Spleen (tissue), 11 donors: ENCODE measurements around the gene FITM1. TPM values are rescaled to one million over a fixed set of nuclear protein-coding genes. Genes with fewer than 3 reads are reported as not detected.

ENCODE experiments used
- DNase-seq: peaks from one replicate; pipeline ENCODE4 v3.0.0-alpha.2; 2020
- H3K27ac ChIP-seq, 8 donors: fragments of 200-600 bp; sonication (generic) in 7 of 8; 1 replicate in 4 of 8; 2 replicates in 4 of 8; pipeline versions ENCODE4 v1.5.0 to v1.8.0; 2016 to 2021; ENCODE audit warnings: inconsistent platforms in 4 of 8, mild to moderate bottlenecking in 4 of 8, moderate library complexity in 1 of 8
- H3K27me3 ChIP-seq, 7 donors: fragments of 200-600 bp; sonication (generic) in 6 of 7; replicated peaks in 1 of 7; 1 replicate in 4 of 7; 2 replicates in 3 of 7; pipeline versions ENCODE4 v1.5.0 to v1.8.0; 2016 to 2021; ENCODE audit warnings: inconsistent platforms in 3 of 7, mild to moderate bottlenecking in 1 of 7
- H3K36me3 ChIP-seq, 6 donors: fragments of 200-600 bp; sonication (generic) in 5 of 6; 1 replicate in 4 of 6; 2 replicates in 2 of 6; pipeline versions ENCODE4 v1.5.0 to v1.8.0; 2016 to 2021; ENCODE audit warnings: inconsistent platforms in 2 of 6
- H3K4me1 ChIP-seq, 6 donors: fragments of 200-600 bp; sonication (generic) in 5 of 6; 1 replicate in 3 of 6; 2 replicates in 3 of 6; pipeline versions ENCODE4 v1.5.0 to v1.8.0; 2016 to 2021; ENCODE audit warnings: inconsistent platforms in 3 of 6
- H3K4me3 ChIP-seq, 8 donors: fragments of 200-600 bp; sonication (generic) in 7 of 8; 1 replicate in 4 of 8; 2 replicates in 4 of 8; pipeline versions ENCODE4 v1.5.0 to v1.8.0; 2016 to 2021; ENCODE audit warnings: inconsistent platforms in 4 of 8, mild to moderate bottlenecking in 4 of 8, moderate library complexity in 2 of 8
- H3K9me3 ChIP-seq, 8 donors: fragments of 200-600 bp; sonication (generic) in 7 of 8; 1 replicate in 4 of 8; 2 replicates in 4 of 8; pipeline versions ENCODE4 v1.5.0 to v1.8.0; 2016 to 2021; ENCODE audit warnings: inconsistent platforms in 4 of 8
- CTCF ChIP-seq, 11 experiments: fragments of 200-600 bp in 7 of 11; fragments of 450-650 bp in 4 of 11; sonication (generic) in 4 of 11; IDR thresholded peaks in 8 of 11; conservative IDR thresholded peaks in 3 of 11; 1 replicate in 7 of 11; 2 replicates in 4 of 11; pipeline versions ENCODE4 v1.4.0 to v1.8.0; 2016 to 2021; ENCODE audit warnings: antibody characterized with exemption in 11 of 11, inconsistent platforms in 4 of 11, mild to moderate bottlenecking in 1 of 11
- POLR2A ChIP-seq, 3 donors: fragments of 450-650 bp; IDR thresholded peaks; one replicate each; pipeline ENCODE4 v1.5.1; 2017; ENCODE audit warnings: antibody characterized with exemption in 3 of 3, mild to moderate bottlenecking in 1 of 3
- POLR2AphosphoS5 ChIP-seq, 3 donors: sonication (generic); formaldehyde crosslinking; IDR thresholded peaks; one replicate each; pipeline ENCODE4 v1.5.1; 2017; ENCODE audit warnings: antibody characterized with exemption in 3 of 3
- WGBS, 5 donors: extraction: QIAGEN DNeasy Blood & Tissue Kit in 3 of 5; methylation state at CpG; one replicate each; pipeline versions ENCODE4 v1.1.5 to v1.1.7; 2013 to 2018; 5-methylcytosine and 5-hydroxymethylcytosine counted together
- intact Hi-C: fragments of 100-400 bp; cut with DNase I; formaldehyde crosslinking; loops from one replicate; pipeline ENCODE4 v1.15.0; 2023; ENCODE audit warnings: low total_unique reads
- microRNA-seq, 3 donors: library from miRNA; unstranded; fragments of <30 nt; microRNA quantifications; one replicate each; pipeline versions ENCODE4 to v1.1.0, GENCODE V29; 2019 to 2020
- polyA plus RNA-seq, 3 donors: library from polyadenylated mRNA; stranded (reverse); fragments of 200-250 nt; gene quantifications; one replicate each; pipeline ENCODE4 v1.2.1, GENCODE V29; 2013
- small RNA-seq, 4 donors: library from RNA; depleted of rRNA; stranded (forward); fragments of <200 nt; gene quantifications; one replicate each; pipeline ENCODE3, GENCODE V24; 2016
- total RNA-seq, 7 donors: library from RNA; depleted of rRNA in 3 of 7; stranded (reverse); fragments of >200 nt in 3 of 7; fragmentation: NEBNext Ultra II Directional in 4 of 7; extraction: Animal tissue kit (Norgen Biotek cat#: 25700) in 4 of 7; gene quantifications; one replicate each; pipeline versions ENCODE4 v1.1.0 to v1.2.1, GENCODE V29; 2016 to 2021
- donor health status: healthy with polysubstance abuse.
- donor health status: DM: no; HTN: no; CAD: no; lungs with moderate emphysema.
- donor health status: DM: no; HTN: no; CAD: no.
- donor health status: Bipolar disorder and iron deficiency.
- donor health status: healthy.
- donor health status: DM: no; HTN: no; CAD: no.
- donor health status: DM: yes; HTN: yes; CAD: no.

The FITM1 gene
- total and polyA plus RNA-seq, 10 donors: 3.7 to 12.9 (median 8.7) TPM

- no peaks in the 10 kb centered on the region for H3K27me3 ChIP-seq
- H3K9me3 ChIP-seq: no peaks in the 10 kb centered on the region
- peaks cover 2 to 100% (median 93%) of the 10 kb centered on the region in 6 donors for H3K36me3 ChIP-seq
- peak; percentile 41 for DNase-seq
- intact Hi-C loops: no loop called here
- no peak overlapping the region for H3K4me3 ChIP-seq
- WGBS, 5 donors: 78 to 88% (median 85%) methylated on average over 9 to 18 of the region's 18 CpGs
- H3K4me1 ChIP-seq: no peaks in the 10 kb centered on the region
- TF ChIP-seq POLR2AphosphoS5 (IDR thresholded peaks at IDR 0.05) (peak in 1 of 3 donors; percentile 52), POLR2A (IDR thresholded peaks at IDR 0.05) (no peak)
- H3K27ac ChIP-seq: peak overlapping the region in 1 of 8 donors; percentile 26
These were observed 49.7 kb downstream of the FITM1 start for GRCh38 chr14:24179961-24180796.

GRCh38 chr14:24181371-24182077 lies 51.1 kb downstream of the FITM1 start:
- Histone ChIP-seq H3K4me1 (peaks cover 0 to 7% (median 0%) of the 10 kb centered on the region in 6 donors), H3K27ac (no peak overlapping the region), H3K36me3 (peaks cover 2 to 100% (median 99%) of the 10 kb centered on the region in 6 donors), H3K9me3 (no peaks in the 10 kb centered on the region), H3K4me3 (no peak overlapping the region), H3K27me3 (no peaks in the 10 kb centered on the region)
- TF ChIP-seq POLR2A (IDR thresholded peaks at IDR 0.05): no peak
- TF ChIP-seq CTCF (IDR thresholded peaks at IDR 0.05 in 8 of 11, conservative IDR thresholded peaks at IDR 0.05 in 3 of 11): no peak
- peak in 1 of 3 donors; percentile 51 for TF ChIP-seq POLR2AphosphoS5 (IDR thresholded peaks at IDR 0.05)
- intact Hi-C loops: no loop called here
- DNase-seq: peak; percentile 70
- WGBS, 5 donors: 82 to 92% (median 89%) methylated on average over 14 to 19 of the region's 19 CpGs

Small RNAs within 50 kb of the gene (microRNA-seq; reads per million reads assigned to microRNA genes)
- gene MIR7703: 0 reads per million in 3 donors

Small RNAs within 50 kb of the gene (small RNA-seq; reads per million reads assigned to genes)
- gene IPO4 (0 reads per million in 4 donors), gene IRF9 (0 to 0.21 (median 0) reads per million in 4 donors), gene RNA5SP383 (0.08 to 0.23 (median 0.14) reads per million in 4 donors)

Other genes starting within 250 kb of the FITM1 start
Only the 30 nearest of the 31 such genes appear.
- 10 to 100 TPM; 15.5 to 31.8 (median 23.2) TPM for gene DHRS4, start 176.9 kb upstream of the FITM1 start, total RNA-seq
- 10 to 100 TPM; 31.6 to 59.9 (median 38.5) TPM for gene DHRS4, start 176.9 kb upstream of the FITM1 start, polyA plus RNA-seq
- 10 to 100 TPM in 6 of 7 donors, 1 to 10 TPM in 1; 9.2 to 32.5 (median 19.9) TPM for gene DHRS4L2, start 141.7 kb upstream of the FITM1 start, total RNA-seq
- gene DHRS4L2, start 141.7 kb upstream of the FITM1 start, polyA plus RNA-seq: 10 to 100 TPM; 31.3 to 54.4 (median 42.7) TPM
- 1 to 10 TPM in 6 of 7 donors, under 1 TPM in 1; 0.44 to 3.2 (median 1.5) TPM for gene CARMIL3, start 78.7 kb upstream of the FITM1 start, total RNA-seq
- gene CARMIL3, start 78.7 kb upstream of the FITM1 start, polyA plus RNA-seq: 1 to 10 TPM in 2 of 3 donors, under 1 TPM in 1; 0.39 to 1.8 (median 1.0) TPM
- under 1 TPM in 1 of 7 donors, not detected in 6; 0.13 TPM for gene CPNE6, start 59.1 kb upstream of the FITM1 start, total RNA-seq
- gene CPNE6, start 59.1 kb upstream of the FITM1 start, polyA plus RNA-seq: under 1 TPM in 1 of 3 donors, not detected in 2; 0.03 TPM
- 10 to 100 TPM; 31.4 to 52.3 (median 34.9) TPM for gene PCK2, start 36.3 kb upstream of the FITM1 start, total RNA-seq
- gene PCK2, start 36.3 kb upstream of the FITM1 start, polyA plus RNA-seq: 10 to 100 TPM; 25.3 to 35.7 (median 27.9) TPM
- gene DCAF11, start 15.9 kb upstream of the FITM1 start, total RNA-seq: 100 to 1,000 TPM in 2 of 7 donors, 10 to 100 TPM in 5; 73.8 to 110 (median 80.9) TPM
- 10 to 100 TPM; 28.7 to 42.5 (median 32.4) TPM for gene DCAF11, start 15.9 kb upstream of the FITM1 start, polyA plus RNA-seq
- 1 to 10 TPM; 2.0 to 7.8 (median 4.2) TPM for gene NRL, start 15.7 kb upstream of the FITM1 start, total RNA-seq
- 1 to 10 TPM; 2.7 to 4.7 (median 3.7) TPM for gene NRL, start 15.7 kb upstream of the FITM1 start, polyA plus RNA-seq
- gene PSME1, start 5.5 kb downstream of the FITM1 start, total RNA-seq: 100 to 1,000 TPM; 157 to 303 (median 247) TPM
- 100 to 1,000 TPM; 349 to 441 (median 364) TPM for gene PSME1, start 5.5 kb downstream of the FITM1 start, polyA plus RNA-seq
- 10 to 100 TPM; 17.7 to 27.3 (median 19.9) TPM for gene EMC9, start 10.9 kb downstream of the FITM1 start, total RNA-seq
- 10 to 100 TPM; 25.4 to 50.6 (median 48.5) TPM for gene EMC9, start 10.9 kb downstream of the FITM1 start, polyA plus RNA-seq
- gene PSME2, start 16.0 kb downstream of the FITM1 start, total RNA-seq: 100 to 1,000 TPM in 5 of 7 donors, 10 to 100 TPM in 2; 80.0 to 295 (median 189) TPM
- 100 to 1,000 TPM; 337 to 509 (median 433) TPM for gene PSME2, start 16.0 kb downstream of the FITM1 start, polyA plus RNA-seq
- gene RNF31, start 16.8 kb downstream of the FITM1 start, total RNA-seq: 100 to 1,000 TPM in 3 of 7 donors, 10 to 100 TPM in 4; 61.9 to 113 (median 96.9) TPM
- gene RNF31, start 16.8 kb downstream of the FITM1 start, polyA plus RNA-seq: 100 to 1,000 TPM in 2 of 3 donors, 10 to 100 TPM in 1; 56.5 to 148 (median 122) TPM
- 100 to 1,000 TPM; 122 to 265 (median 218) TPM for gene IRF9, start 30.6 kb downstream of the FITM1 start, total RNA-seq
- 100 to 1,000 TPM in 2 of 3 donors, 10 to 100 TPM in 1; 85.8 to 166 (median 118) TPM for gene IRF9, start 30.6 kb downstream of the FITM1 start, polyA plus RNA-seq
- 10 to 100 TPM; 23.5 to 51.6 (median 38.0) TPM for gene REC8, start 41.4 kb downstream of the FITM1 start, total RNA-seq
- gene REC8, start 41.4 kb downstream of the FITM1 start, polyA plus RNA-seq: 10 to 100 TPM; 23.6 to 48.0 (median 43.1) TPM
- 10 to 100 TPM; 20.0 to 49.7 (median 29.9) TPM for gene IPO4, start 58.2 kb downstream of the FITM1 start, total RNA-seq
- gene IPO4, start 58.2 kb downstream of the FITM1 start, polyA plus RNA-seq: 10 to 100 TPM; 10.0 to 14.7 (median 10.4) TPM
- gene TM9SF1, start 64.8 kb downstream of the FITM1 start, total RNA-seq: 10 to 100 TPM; 30.4 to 53.6 (median 37.3) TPM
- 10 to 100 TPM in 1 of 3 donors, 1 to 10 TPM in 2; 4.7 to 12.7 (median 7.9) TPM for gene TM9SF1, start 64.8 kb downstream of the FITM1 start, polyA plus RNA-seq
- gene TSSK4, start 75.0 kb downstream of the FITM1 start, total RNA-seq: 1 to 10 TPM in 1 of 7 donors, under 1 TPM in 4, not detected in 2; 0.44 to 1.4 (median 0.61) TPM
- gene TSSK4, start 75.0 kb downstream of the FITM1 start, polyA plus RNA-seq: not detected
- gene CHMP4A, start 82.8 kb downstream of the FITM1 start, total RNA-seq: 10 to 100 TPM; 53.3 to 71.7 (median 61.9) TPM
- 100 to 1,000 TPM; 106 to 149 (median 132) TPM for gene CHMP4A, start 82.8 kb downstream of the FITM1 start, polyA plus RNA-seq
- gene MDP1, start 85.4 kb downstream of the FITM1 start, total RNA-seq: 10 to 100 TPM; 11.0 to 25.5 (median 17.6) TPM
- 10 to 100 TPM; 30.2 to 39.6 (median 33.6) TPM for gene MDP1, start 85.4 kb downstream of the FITM1 start, polyA plus RNA-seq
- 100 to 1,000 TPM in 6 of 7 donors, 10 to 100 TPM in 1; 98.6 to 137 (median 122) TPM for gene NEDD8, start 101.7 kb downstream of the FITM1 start, total RNA-seq
- gene NEDD8, start 101.7 kb downstream of the FITM1 start, polyA plus RNA-seq: 100 to 1,000 TPM; 164 to 237 (median 228) TPM
- 10 to 100 TPM; 57.0 to 85.6 (median 82.6) TPM for gene GMPR2, start 102.3 kb downstream of the FITM1 start, total RNA-seq
- gene GMPR2, start 102.3 kb downstream of the FITM1 start, polyA plus RNA-seq: 10 to 100 TPM; 42.2 to 57.9 (median 50.3) TPM
- gene TINF2, start 112.0 kb downstream of the FITM1 start, total RNA-seq: 100 to 1,000 TPM in 3 of 7 donors, 10 to 100 TPM in 4; 61.8 to 121 (median 99.5) TPM
- gene TINF2, start 112.0 kb downstream of the FITM1 start, polyA plus RNA-seq: 10 to 100 TPM; 55.7 to 60.8 (median 57.4) TPM
- gene TGM1, start 132.5 kb downstream of the FITM1 start, total RNA-seq: 1 to 10 TPM; 1.4 to 4.8 (median 2.8) TPM
- 1 to 10 TPM; 1.7 to 3.5 (median 2.3) TPM for gene TGM1, start 132.5 kb downstream of the FITM1 start, polyA plus RNA-seq
- 10 to 100 TPM; 41.7 to 63.0 (median 48.6) TPM for gene RABGGTA, start 140.9 kb downstream of the FITM1 start, total RNA-seq
- gene RABGGTA, start 140.9 kb downstream of the FITM1 start, polyA plus RNA-seq: 10 to 100 TPM; 22.5 to 46.7 (median 41.4) TPM
- gene DHRS1, start 169.1 kb downstream of the FITM1 start, total RNA-seq: 10 to 100 TPM; 29.9 to 56.1 (median 34.0) TPM
- gene DHRS1, start 169.1 kb downstream of the FITM1 start, polyA plus RNA-seq: 10 to 100 TPM; 22.0 to 38.2 (median 30.3) TPM
- gene NOP9, start 169.2 kb downstream of the FITM1 start, total RNA-seq: 10 to 100 TPM; 16.8 to 26.9 (median 22.9) TPM
- gene NOP9, start 169.2 kb downstream of the FITM1 start, polyA plus RNA-seq: 10 to 100 TPM in 1 of 3 donors, 1 to 10 TPM in 2; 4.5 to 12.1 (median 5.2) TPM
- gene CIDEB, start 177.3 kb downstream of the FITM1 start, total RNA-seq: 100 to 1,000 TPM in 2 of 7 donors, 10 to 100 TPM in 5; 54.0 to 145 (median 88.8) TPM
- 10 to 100 TPM; 31.0 to 33.6 (median 31.4) TPM for gene CIDEB, start 177.3 kb downstream of the FITM1 start, polyA plus RNA-seq
- 10 to 100 TPM in 6 of 7 donors, 1 to 10 TPM in 1; 9.2 to 32.3 (median 18.1) TPM for gene LTB4R2, start 179.5 kb downstream of the FITM1 start, total RNA-seq
- 1 to 10 TPM in 2 of 3 donors, under 1 TPM in 1; 0.83 to 4.0 (median 1.3) TPM for gene LTB4R2, start 179.5 kb downstream of the FITM1 start, polyA plus RNA-seq
- gene LTB4R, start 180.8 kb downstream of the FITM1 start, total RNA-seq: 10 to 100 TPM; 20.9 to 50.4 (median 35.8) TPM
- 10 to 100 TPM; 13.9 to 28.6 (median 28.6) TPM for gene LTB4R, start 180.8 kb downstream of the FITM1 start, polyA plus RNA-seq
- gene ADCY4, start 204.4 kb downstream of the FITM1 start, total RNA-seq: 100 to 1,000 TPM in 1 of 7 donors, 10 to 100 TPM in 6; 34.4 to 114 (median 68.7) TPM
- gene ADCY4, start 204.4 kb downstream of the FITM1 start, polyA plus RNA-seq: 10 to 100 TPM; 13.0 to 53.5 (median 34.0) TPM
- gene RIPK3, start 209.3 kb downstream of the FITM1 start, total RNA-seq: 10 to 100 TPM; 24.8 to 42.4 (median 32.6) TPM
- gene RIPK3, start 209.3 kb downstream of the FITM1 start, polyA plus RNA-seq: 10 to 100 TPM; 14.0 to 18.4 (median 14.7) TPM